Islet precursor cell (in vitro differentiated cells): ENCODE measurements around the gene UAP1.
"Not testable (repeated sequence)": the region's sequence is repeated elsewhere in the genome, so short reads cannot be mapped to it uniquely, and the experiment has no call there.

Source experiments
- DNase-seq: peaks from one replicate; pipeline ENCODE4 v3.0.0-alpha.2; 2018

UAP1 gene

GRCh38 chr1:162566870-162567269, 5.3 kb downstream of the UAP1 start:
- no peak for DNase-seq

- no peak for DNase-seq
These were observed 7.3 kb downstream of the UAP1 start for GRCh38 chr1:162568802-162569201.

GRCh38 chr1:162570718-162571117, 9.2 kb downstream of the UAP1 start:
- no peak for DNase-seq

GRCh38 chr1:162571121-162571520, 9.6 kb downstream of the UAP1 start:
- DNase-seq = not testable (repeated sequence)

GRCh38 chr1:162571696-162572095, 10.2 kb downstream of the UAP1 start:
- no peak for DNase-seq

- no peak for DNase-seq
These were observed 11.6 kb downstream of the UAP1 start for GRCh38 chr1:162573136-162573535.

GRCh38 chr1:162578071-162578700, 16.7 kb downstream of the UAP1 start:
- DNase-seq = no peak

- no peak for DNase-seq
These were observed 17.4 kb downstream of the UAP1 start for GRCh38 chr1:162578936-162579335.

GRCh38 chr1:162580308-162580707, 18.8 kb downstream of the UAP1 start:
- DNase-seq = no peak

- not testable (repeated sequence) for DNase-seq
These were observed 21.4 kb downstream of the UAP1 start for GRCh38 chr1:162582901-162583300.

- not testable (repeated sequence) for DNase-seq
These were observed 23.6 kb downstream of the UAP1 start for GRCh38 chr1:162585101-162585500.

- no peak for DNase-seq
These were observed 25.8 kb downstream of the UAP1 start for GRCh38 chr1:162587347-162587746.

GRCh38 chr1:162587761-162588260, 26.3 kb downstream of the UAP1 start:
- no peak for DNase-seq

GRCh38 chr1:162590101-162590500, 28.6 kb downstream of the UAP1 start:
- DNase-seq = no peak

- DNase-seq = no peak
These were observed 29.2 kb downstream of the UAP1 start for GRCh38 chr1:162590686-162591085.

- no peak for DNase-seq
These were observed 35.1 kb downstream of the UAP1 start for GRCh38 chr1:162596514-162597170.

GRCh38 chr1:162599451-162599850, 37.9 kb downstream of the UAP1 start:
- no peak for DNase-seq

- DNase-seq = not testable (repeated sequence)
These were observed 41.6 kb downstream of the UAP1 start for GRCh38 chr1:162603117-162603516.

- no peak for DNase-seq
These were observed 43.9 kb downstream of the UAP1 start for GRCh38 chr1:162605225-162605927.

- no peak for DNase-seq
These were observed 47.8 kb downstream of the UAP1 start for GRCh38 chr1:162609306-162609705.

GRCh38 chr1:162612606-162613400, 51.3 kb downstream of the UAP1 start:
- DNase-seq = no peak

- no peak for DNase-seq
These were observed 55.3 kb downstream of the UAP1 start for GRCh38 chr1:162616848-162617247.

- no peak for DNase-seq
These were observed 56.0 kb downstream of the UAP1 start for GRCh38 chr1:162617513-162617912.
